Type B pancreatic cell (in vitro differentiated cells): Measurements from ENCODE around the gene SELENOK. TPM values are rescaled to one million over a fixed set of nuclear protein-coding genes. Genes with fewer than 3 reads are reported as not detected.

ENCODE experiments used
- DNase-seq: peaks from one replicate; pipeline ENCODE4 v3.0.0; 2021; ENCODE audit warnings: mixed read lengths; ENCODE audit not compliant: unreplicated experiment; ENCODE audit errors: extremely low spot score
- H3K27ac Mint-ChIP-seq: 2 replicates; pipeline ENCODE4 v1.8.0; 2021; ENCODE audit warnings: mild to moderate bottlenecking, mixed read lengths
- H3K27me3 Mint-ChIP-seq: 2 replicates; pipeline ENCODE4 v1.8.0; 2021; ENCODE audit warnings: mixed read lengths
- H3K36me3 Mint-ChIP-seq: 2 replicates; pipeline ENCODE4 v1.8.0; 2021; ENCODE audit warnings: mixed read lengths
- H3K4me1 Mint-ChIP-seq: one replicate; pipeline ENCODE4 v1.8.0; 2021; ENCODE audit warnings: mixed read lengths; ENCODE audit not compliant: unreplicated experiment
- H3K4me3 Mint-ChIP-seq: 2 replicates; pipeline ENCODE4 v1.8.0; 2021; ENCODE audit warnings: mild to moderate bottlenecking, mixed read lengths
- H3K9me3 Mint-ChIP-seq: 2 replicates; pipeline ENCODE4 v1.8.0; 2021; ENCODE audit warnings: mixed read lengths
- CTCF ChIP-seq: fragments of 200-600 bp; sonication (generic); conservative IDR thresholded peaks from 2 replicates; pipeline ENCODE4 v1.5.0; 2021; ENCODE audit warnings: antibody characterized with exemption, mild to moderate bottlenecking
- total RNA-seq: library from RNA; stranded (reverse); gene quantifications from 2 replicates; pipeline ENCODE4 v1.2.1, GENCODE V29; 2021; ENCODE audit warnings: low replicate concordance

SELENOK gene
- total RNA-seq, 1 donor from 2014 or later: 46.8 TPM

DNA sequence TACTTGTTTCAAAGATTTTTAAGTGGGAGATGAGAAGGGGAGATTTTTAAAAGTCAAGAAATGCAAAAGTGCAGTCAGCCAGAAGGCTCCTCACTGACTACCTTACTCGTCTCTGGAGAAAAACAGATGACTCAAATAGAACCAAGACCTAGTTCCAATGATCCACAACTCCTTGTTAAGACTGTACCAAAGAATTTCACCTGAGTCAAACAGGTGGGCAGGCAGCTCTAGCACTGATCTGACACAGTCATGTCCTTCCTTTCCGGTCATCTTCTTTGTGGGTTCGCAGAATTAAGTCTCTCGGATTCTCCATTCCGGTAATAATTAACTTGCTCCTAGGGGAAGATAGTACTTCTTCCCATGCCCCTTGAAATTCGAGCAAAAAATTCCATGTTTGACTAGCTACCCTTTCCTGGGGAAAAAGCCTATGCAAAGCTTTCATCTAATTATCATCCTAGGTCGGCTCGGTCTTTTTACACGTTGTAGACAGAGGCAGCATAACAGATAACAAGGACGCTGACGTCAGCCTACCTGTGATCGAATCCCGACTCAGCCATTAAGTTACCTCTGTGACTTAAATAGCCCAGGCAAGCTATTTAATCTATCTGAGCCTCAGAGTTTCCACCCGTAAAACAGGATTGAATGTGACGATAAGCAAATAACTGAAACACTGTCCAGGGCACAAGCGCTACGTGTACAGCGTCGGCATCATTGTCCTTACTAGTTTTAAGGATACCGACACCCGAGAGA is 758 bp downstream of the SELENOK start:
- peaks cover 6% of the 10 kb centered on the region for H3K9me3 Mint-ChIP-seq
- H3K36me3 Mint-ChIP-seq: peaks cover 13% of the 10 kb centered on the region
- H3K4me3 Mint-ChIP-seq: peak overlapping the region; percentile 98
- peak overlapping the region; percentile 99 for H3K27ac Mint-ChIP-seq
- DNase-seq: no peak
- no peak for TF ChIP-seq CTCF
- peaks cover 34% of the 10 kb centered on the region for H3K4me1 Mint-ChIP-seq
- peaks cover 18% of the 10 kb centered on the region for H3K27me3 Mint-ChIP-seq

GRCh38 chr3:53888232-53888631 is 3.4 kb downstream of the SELENOK start:
- Mint-ChIP-seq H3K27me3 (peaks cover 4% of the 10 kb centered on the region), H3K27ac (peak overlapping the region; percentile 56), H3K36me3 (peaks cover 13% of the 10 kb centered on the region), H3K4me3 (peak overlapping the region; percentile 61), H3K4me1 (peaks cover 34% of the 10 kb centered on the region), H3K9me3 (peaks cover 4% of the 10 kb centered on the region)
- no peak for DNase-seq
- no peak for TF ChIP-seq CTCF

GRCh38 chr3:53887446-53887845 is 4.2 kb downstream of the SELENOK start:
- no peak for DNase-seq
- Mint-ChIP-seq H3K27me3 (peaks cover 4% of the 10 kb centered on the region), H3K27ac (no peak overlapping the region), H3K4me3 (no peak overlapping the region), H3K9me3 (no peaks in the 10 kb centered on the region), H3K36me3 (peaks cover 13% of the 10 kb centered on the region), H3K4me1 (peaks cover 35% of the 10 kb centered on the region)
- no peak for TF ChIP-seq CTCF

GRCh38 chr3:53885239-53885638 is 6.4 kb downstream of the SELENOK start:
- peaks cover 19% of the 10 kb centered on the region for H3K36me3 Mint-ChIP-seq
- peaks cover 29% of the 10 kb centered on the region for H3K4me1 Mint-ChIP-seq
- no peak overlapping the region for H3K27ac Mint-ChIP-seq
- no peak for DNase-seq
- H3K9me3 Mint-ChIP-seq: no peaks in the 10 kb centered on the region
- H3K4me3 Mint-ChIP-seq: no peak overlapping the region
- H3K27me3 Mint-ChIP-seq: no peaks in the 10 kb centered on the region
- TF ChIP-seq CTCF: no peak

DNA sequence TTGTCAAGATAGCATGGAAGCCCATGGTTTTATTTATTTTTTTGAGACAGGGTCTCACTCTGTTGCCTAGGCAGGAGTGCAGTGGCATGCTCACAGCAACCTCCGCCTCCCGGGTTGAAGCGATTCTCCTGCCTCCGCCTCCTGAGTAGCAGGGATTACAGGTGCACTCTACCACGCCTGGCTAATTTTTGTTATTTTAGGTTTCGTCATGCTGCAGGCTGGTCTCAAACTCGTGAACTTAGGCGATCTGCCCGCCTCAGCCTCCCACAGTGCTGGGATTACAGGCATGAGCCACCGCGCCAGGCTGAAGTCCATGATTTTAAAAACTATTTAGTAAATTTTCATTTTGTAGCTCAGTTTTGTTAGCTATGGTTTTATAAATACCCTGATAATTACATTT is 7.0 kb downstream of the SELENOK start:
- Mint-ChIP-seq H3K36me3 (peaks cover 25% of the 10 kb centered on the region), H3K27ac (no peak overlapping the region)

More for the DNA sequence above, 7.0 kb downstream of the SELENOK start:
- DNase-seq: no peak
- Mint-ChIP-seq H3K9me3 (no peaks in the 10 kb centered on the region), H3K27me3 (no peaks in the 10 kb centered on the region), H3K4me3 (no peak overlapping the region), H3K4me1 (peaks cover 30% of the 10 kb centered on the region)
- no peak for TF ChIP-seq CTCF
